HPDE6-E6E7 (cell line): ENCODE data around the gene SYNGR3.
"Not testable (repeated sequence)": the region's sequence is repeated elsewhere in the genome, so short reads cannot be mapped to it uniquely, and the experiment has no call there.

ENCODE experiments used
- DNase-seq: peaks from one replicate; pipeline ENCODE4 v3.0.0; 2011; ENCODE audit warnings: missing footprints; ENCODE audit errors: extremely low spot score

Gene SYNGR3

DNA sequence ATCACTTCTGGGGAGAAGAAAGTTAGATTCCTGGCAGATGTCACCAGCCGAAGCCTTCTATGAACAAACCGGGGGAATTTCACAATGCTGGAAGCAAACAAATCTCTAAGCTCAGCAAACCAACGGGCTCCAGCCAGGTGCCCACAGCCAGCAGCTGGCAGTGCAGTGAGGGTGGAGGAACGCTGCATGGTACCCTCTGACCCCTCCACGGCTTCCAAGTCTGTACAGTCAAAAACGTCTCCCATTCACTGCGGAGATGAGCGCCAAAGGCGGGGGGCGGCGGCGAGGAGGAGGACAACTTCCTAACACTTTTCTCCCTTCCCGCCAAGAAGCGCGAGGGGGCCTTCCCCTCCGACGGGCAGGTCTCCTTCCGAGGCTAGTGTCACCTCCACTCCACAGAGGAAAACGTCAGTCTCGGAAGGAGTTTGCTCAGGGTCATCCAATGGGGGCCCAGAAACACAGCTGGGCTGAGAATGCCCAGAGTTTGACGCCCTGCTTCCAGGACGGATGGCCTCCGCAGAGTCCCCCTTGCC is 18.9 kb downstream of the SYNGR3 start:
- DNase-seq: no peak

DNA sequence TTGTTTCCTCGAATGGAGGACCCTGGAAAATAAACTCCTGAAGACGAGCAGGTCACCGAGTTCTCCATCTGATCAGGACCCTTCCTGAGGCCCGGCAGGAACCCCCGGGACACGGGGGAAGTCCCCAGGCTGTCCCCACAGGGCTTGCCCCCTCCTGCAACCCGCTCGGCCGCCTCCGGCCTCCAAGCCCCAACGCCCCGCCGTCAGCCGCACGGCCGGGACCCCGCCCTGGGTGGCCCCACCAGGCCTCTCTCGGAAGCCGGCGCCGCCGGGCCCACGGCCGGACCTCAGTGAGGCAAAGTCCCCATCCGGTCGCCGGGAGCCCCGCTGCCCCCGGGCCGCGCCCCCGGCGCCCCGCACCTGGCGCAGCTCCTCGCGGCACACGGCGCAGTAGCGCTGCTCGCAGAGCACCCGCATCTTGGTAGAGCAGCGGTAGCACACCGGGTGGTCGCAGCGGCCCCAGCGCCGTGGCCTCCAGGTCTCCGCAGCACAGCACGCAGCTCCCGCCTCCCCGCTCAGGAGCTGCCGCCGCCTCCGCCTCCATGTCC is 19.5 kb downstream of the SYNGR3 start:
- no peak for DNase-seq

- DNase-seq: no peak
Observed at GRCh38 chr16:2009791-2010510, 20.2 kb downstream of the SYNGR3 start, which contains the start of gene ZNF598. Gene ZNF598 (minus strand): TSS chr16:2009821.

- DNase-seq: not testable (repeated sequence)
Observed at GRCh38 chr16:2011726-2012125, 22.0 kb downstream of the SYNGR3 start.

DNA sequence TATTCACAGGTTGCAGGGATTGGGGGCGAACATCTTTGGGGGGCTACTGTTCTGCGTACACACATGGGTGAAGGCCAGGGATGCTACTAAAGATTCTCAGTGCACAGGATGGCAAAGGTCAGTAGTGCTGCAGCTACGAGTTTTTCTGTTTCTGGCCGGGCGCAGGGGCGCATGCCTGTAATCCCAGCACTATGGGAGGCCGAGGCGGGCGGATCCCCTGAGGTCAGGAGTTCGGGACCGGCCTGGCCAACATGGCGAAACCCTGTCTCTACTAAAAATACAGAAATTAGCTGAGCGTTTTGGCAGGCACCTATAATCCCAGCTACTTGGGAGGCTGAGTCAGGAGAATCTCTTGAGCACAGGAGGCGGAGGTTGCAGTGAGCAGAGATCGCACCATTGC is 23.8 kb downstream of the SYNGR3 start:
- DNase-seq: no peak

DNA sequence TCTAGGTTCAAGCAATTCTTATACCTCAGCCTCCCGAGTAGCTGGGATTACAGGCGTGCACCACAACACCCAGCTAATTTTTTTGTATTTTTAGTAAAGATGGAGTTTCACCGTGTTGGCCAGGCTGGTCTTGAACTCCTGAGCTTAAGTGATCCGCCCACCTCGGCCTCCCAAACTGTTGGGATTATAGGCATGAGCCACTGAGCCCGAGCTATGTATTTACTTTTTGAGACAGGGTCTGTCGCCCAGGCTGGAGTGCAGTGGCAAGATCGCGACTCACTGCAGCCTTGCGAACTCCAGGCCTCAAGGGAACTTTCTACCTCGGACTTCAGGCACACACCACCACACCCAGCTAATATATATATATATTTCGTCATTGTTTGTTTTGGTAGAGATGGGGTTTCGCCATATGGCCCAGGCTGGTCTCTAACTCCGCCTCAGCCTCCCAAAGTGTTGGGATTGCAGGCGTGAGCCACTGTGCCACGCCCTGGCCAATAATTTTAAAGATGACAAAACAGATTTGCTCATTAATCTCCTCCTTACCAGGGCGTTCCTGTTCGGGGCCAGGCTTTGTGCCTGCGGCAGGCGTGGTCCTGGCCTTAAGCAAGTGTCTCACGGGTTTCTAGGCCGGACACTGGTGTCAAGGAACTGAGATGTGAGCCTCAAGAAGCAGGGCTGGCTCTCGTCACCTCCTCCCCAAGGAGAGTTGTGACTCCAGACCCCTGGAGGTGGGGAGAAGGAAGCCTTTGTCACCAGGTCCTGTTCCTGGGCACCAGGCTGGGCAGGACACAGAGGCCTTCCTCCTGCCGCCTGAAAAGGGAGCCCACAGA is 25.6 kb downstream of the SYNGR3 start:
- DNase-seq: peak; percentile 66

- no peak for DNase-seq
Observed at GRCh38 chr16:2015947-2016208, 26.1 kb downstream of the SYNGR3 start.

DNA sequence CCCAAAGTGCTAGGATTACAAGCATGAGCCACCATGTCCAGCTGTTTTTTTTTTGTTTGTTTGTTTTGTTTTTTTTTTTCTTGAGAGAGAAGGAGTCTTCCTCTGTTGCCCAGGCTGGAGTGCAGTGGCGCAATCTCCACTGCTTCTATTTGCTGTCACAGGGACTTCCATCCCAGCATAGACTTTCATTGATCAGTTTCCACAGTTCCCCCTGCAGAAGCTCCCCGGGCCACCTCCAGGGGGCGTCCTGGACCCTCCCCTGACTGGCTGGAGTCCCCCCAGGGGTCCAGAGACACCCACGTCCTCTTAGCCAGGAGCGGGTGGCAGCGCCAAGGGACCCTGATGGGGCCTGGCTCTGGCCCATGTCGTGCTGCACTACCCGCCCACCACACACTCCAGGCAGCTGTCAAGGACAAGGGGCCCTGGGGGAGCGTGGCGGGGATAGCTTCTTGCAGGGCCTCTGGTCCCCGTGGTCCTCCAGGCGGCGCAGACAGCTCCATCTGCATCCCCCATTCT is 26.7 kb downstream of the SYNGR3 start:
- DNase-seq: no peak

GRCh38 chr16:2019518-2019920 is 29.7 kb downstream of the SYNGR3 start, which contains the start of gene NPW:
Gene NPW (plus strand): TSS chr16:2019785.
- no peak for DNase-seq

DNA sequence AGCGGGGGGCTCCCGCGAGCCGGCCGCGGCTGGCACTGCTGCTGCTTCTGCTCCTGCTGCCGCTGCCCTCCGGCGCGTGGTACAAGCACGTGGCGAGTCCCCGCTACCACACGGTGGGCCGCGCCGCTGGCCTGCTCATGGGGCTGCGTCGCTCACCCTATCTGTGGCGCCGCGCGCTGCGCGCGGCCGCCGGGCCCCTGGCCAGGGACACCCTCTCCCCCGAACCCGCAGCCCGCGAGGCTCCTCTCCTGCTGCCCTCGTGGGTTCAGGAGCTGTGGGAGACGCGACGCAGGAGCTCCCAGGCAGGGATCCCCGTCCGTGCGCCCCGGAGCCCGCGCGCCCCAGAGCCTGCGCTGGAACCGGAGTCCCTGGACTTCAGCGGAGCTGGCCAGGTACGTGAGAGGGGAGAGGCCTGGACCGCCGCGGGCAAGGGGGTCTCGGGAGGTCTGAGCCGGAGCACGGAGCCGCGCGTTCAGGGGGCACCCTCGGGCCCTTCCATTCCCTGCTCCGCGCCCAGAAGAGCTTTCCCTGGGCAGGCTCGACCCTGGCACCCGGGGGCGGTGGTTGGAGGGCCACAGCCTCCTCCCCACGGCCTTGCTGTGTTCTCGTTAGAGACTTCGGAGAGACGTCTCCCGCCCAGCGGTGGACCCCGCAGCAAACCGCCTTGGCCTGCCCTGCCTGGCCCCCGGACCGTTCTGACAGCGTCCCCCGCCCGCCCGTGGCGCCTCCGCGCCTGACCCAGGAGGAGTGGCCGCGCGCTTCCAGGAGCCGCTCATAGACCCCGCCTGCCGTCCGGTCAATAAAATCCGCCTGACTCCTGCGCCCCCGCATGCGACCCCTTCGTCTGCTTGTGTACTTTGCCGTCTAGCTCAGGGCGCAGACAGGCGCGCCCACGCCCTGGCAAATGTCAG is 30.4 kb downstream of the SYNGR3 start:
- no peak for DNase-seq

DNA sequence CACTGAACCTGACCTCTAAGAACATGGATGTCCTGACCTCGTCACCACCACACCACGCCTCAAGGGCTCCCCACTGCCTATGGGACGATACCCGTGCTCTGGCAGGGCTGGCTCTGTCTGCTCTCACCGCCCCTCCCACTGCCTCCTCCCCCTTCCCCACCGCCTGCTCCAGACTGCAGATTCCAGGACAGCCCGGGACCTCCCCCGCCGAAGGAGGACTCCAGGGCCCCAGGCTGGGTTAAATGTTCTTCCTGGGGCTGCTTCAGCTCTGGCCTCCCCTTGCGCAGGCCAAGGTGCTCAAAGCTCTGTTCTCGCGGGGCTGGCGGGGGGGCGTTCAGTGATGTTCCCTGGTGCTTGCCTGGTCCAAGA is 32.9 kb downstream of the SYNGR3 start:
- peak; percentile 38 for DNase-seq

GRCh38 chr16:2023092-2024031 is 33.6 kb downstream of the SYNGR3 start:
- peak; percentile 79 for DNase-seq

GRCh38 chr16:2024032-2024420 is 34.3 kb downstream of the SYNGR3 start:
- DNase-seq: no peak

GRCh38 chr16:2025251-2025650 is 35.5 kb downstream of the SYNGR3 start:
- DNase-seq: no peak

GRCh38 chr16:2025878-2026460 is 36.2 kb downstream of the SYNGR3 start:
- DNase-seq: no peak

- peak; percentile 45 for DNase-seq
Observed at GRCh38 chr16:2026461-2027023, 36.8 kb downstream of the SYNGR3 start, which contains the start of gene NHERF2. Gene NHERF2 (plus strand): TSS chr16:2026902. CDS start chr16:2027006, 104 bp downstream.

- no peak for DNase-seq
Observed at GRCh38 chr16:2027024-2028010, 37.5 kb downstream of the SYNGR3 start.

GRCh38 chr16:2028146-2028545 is 38.4 kb downstream of the SYNGR3 start:
- DNase-seq: no peak
